GM12874 (cell line): ENCODE measurements around the gene PKNOX2.

Source experiments
- CTCF ChIP-seq: IDR thresholded peaks from 2 replicates; pipeline ENCODE4 v1.5.1; 2011; ENCODE audit warnings: low read depth, mild to moderate bottlenecking, control low read depth, low read length, moderate library complexity; ENCODE audit not compliant: insufficient read depth

The PKNOX2 gene

DNA sequence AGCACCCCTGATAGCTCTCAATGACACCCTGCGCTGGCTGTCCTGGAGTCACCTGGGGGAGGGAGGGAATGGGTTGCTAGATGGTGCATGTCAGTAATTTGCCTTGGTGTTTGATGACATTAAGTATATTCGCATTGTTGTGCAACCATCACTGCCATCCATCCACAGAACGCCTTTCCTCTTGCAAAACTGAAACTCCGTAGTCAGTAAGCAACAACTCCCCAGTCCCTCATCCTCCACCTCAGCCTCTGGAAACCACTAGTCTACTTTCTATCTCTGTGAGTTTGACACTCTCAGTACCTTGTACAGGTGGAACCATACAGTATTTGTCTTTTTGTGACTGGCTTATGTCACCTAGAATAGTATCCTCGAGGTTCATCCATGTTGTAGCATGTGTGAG lies 62.6 kb downstream of the PKNOX2 start:
- no peak for TF ChIP-seq CTCF

GRCh38 chr11:125228445-125228844 lies 63.9 kb downstream of the PKNOX2 start:
- TF ChIP-seq CTCF = no peak

GRCh38 chr11:125228993-125229392 lies 64.4 kb downstream of the PKNOX2 start:
- no peak for TF ChIP-seq CTCF

DNA sequence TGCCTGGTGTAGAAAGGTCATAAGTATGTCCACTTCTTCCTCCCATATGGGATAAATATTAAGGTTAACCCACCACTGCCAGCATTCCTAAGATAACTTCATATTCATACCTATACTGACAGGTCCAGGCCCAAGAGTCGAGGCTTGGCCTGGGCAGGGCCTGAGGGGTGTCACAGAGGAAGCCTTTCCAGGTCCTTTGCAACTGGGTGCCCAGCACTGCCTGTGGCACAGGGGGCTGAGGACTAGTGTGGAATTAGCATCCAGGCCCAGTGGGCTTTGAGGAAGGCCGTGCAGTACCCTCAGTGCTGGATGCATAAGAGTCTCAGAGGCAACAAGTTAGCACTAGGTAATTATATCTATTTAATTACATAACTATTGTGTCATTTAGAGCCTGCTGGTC lies 65.4 kb downstream of the PKNOX2 start:
- no peak for TF ChIP-seq CTCF

DNA sequence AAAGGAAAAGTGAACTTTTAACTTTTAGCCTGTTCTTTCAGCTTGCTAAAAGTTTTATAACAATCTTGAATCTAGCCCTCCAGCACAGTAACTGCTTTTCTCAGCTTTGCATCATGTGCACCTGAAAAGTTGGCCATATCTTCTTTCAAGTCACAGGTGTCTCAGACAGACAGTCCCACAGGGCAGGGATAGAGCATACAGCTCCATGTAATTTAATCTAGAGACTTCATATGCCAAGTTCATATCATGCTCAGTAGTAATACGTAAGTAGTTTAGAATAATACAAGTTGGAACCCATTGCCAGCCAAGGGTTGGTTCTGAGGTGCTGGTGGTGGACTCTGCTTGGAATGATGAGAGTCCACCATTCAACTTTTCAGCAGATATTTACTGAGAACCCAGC lies 68.6 kb downstream of the PKNOX2 start:
- TF ChIP-seq CTCF = no peak

DNA sequence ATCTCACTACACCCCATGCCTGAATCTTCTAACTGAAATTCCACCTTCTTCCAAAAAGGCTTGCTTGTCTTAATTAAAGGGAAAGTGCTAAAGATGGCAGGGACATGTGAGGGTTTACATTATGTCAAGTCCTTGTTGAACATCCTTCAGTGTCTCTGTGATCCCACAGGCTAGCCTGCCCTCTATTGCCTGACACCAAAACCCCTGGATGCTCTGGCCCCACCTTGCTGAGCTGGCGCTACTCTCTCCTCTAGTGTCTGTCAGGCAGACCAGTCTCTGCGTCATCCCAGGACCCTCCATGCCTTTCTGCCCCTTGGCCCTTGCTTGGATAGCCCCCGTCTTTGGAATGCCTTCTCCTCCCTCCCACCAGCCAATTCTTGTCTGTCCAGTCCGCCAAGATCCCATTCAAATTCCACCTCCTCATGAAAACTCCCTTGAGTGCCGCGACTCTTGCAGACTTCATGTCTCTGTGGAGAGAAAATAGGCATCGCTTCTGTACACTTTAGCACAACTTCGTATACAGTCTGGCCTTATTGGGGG lies 69.3 kb downstream of the PKNOX2 start:
- no peak for TF ChIP-seq CTCF

DNA sequence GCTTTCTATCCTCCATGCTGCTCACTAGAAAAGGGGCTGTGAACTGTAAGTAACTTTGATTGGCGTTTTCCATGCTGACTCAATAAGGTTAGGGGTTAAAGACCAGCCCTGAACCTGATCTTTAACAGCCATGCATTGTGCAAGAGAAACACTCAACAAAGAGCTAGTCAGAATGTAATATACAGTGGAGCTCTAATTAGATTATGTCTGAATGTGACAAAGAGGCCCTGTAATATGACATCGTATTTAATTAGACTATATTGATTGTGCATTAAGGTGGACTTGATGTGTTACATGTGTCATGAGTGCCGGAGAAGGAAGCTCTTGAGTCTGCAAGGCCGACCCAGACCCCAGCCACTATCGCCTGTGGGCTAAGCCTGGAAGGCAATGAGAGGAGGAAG lies 70.5 kb downstream of the PKNOX2 start:
- TF ChIP-seq CTCF = no peak

DNA sequence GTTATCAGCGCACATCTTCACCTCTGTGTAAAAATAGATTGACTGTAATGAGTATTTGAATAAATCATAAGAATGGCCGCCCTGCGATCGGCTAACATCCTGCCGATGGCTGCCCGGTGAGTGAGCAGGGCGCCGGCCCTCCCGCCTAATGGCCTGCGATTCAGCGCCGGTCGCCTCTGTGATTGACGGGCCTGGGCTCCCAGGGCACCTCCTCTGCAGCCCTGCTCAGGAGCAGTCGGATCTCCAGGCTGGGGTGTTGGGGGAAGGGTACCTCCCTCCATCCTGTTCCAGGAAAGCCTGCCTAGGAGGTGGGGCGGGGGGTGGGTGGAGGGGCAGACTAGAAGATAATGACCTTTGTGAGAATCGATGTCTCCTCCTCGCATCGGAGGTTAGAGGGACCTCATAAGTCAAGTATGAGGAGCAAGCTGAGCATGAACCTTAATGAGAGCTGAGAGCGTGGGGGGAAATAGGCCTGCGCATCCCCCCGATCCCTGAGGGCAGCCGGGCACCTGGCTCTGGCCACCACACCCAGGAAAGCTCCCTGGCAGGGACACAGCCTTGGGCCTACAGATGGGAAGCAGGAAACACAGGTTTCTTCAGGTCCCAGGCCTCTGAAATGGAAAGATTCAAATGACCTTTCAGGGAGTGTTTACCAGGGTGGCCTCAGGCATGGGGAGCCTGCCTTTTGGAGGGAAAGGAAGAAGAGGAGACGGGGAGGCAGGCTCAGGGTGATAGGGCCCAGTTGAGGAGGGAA lies 71.7 kb downstream of the PKNOX2 start:
- no peak for TF ChIP-seq CTCF
